Thyroid gland (tissue), 4 donors: ENCODE data around the gene IMPA2. TPM values are rescaled to one million over a fixed set of nuclear protein-coding genes. Genes with fewer than 3 reads are reported as not detected.

Source experiments
- DNase-seq, 2 donors: peaks; one replicate each; pipeline ENCODE4 v3.0.0-alpha.2; 2019
- H3K27ac ChIP-seq, 3 donors: fragments of 200-600 bp; sonication (generic); 1 replicate in 2 of 3; 2 replicates in 1 of 3; pipeline ENCODE4 v1.5.1; 2016 to 2019; ENCODE audit warnings: mild to moderate bottlenecking in 1 of 3, moderate library complexity in 1 of 3
- H3K27me3 ChIP-seq: fragments of 200-600 bp; sonication (generic); one replicate; pipeline ENCODE4 v1.5.1; 2019
- H3K36me3 ChIP-seq, 2 donors: fragments of 200-600 bp; sonication (generic); one replicate each; pipeline ENCODE4 v1.5.1; 2016 to 2019
- H3K4me1 ChIP-seq, 2 donors: fragments of 200-600 bp; sonication (generic); one replicate each; pipeline ENCODE4 v1.5.1; 2017 to 2019
- H3K4me3 ChIP-seq, 3 donors: fragments of 200-600 bp; sonication (generic); replicated peaks in 1 of 3; 1 replicate in 2 of 3; 2 replicates in 1 of 3; pipeline ENCODE4 v1.5.1; 2016; ENCODE audit warnings: mild to moderate bottlenecking in 1 of 3
- H3K9me3 ChIP-seq: fragments of 200-600 bp; sonication (generic); one replicate; pipeline ENCODE4 v1.5.1; 2017
- POLR2A ChIP-seq, 2 donors: fragments of 450-650 bp; IDR thresholded peaks; one replicate each; pipeline ENCODE4 v1.6.1; 2017; ENCODE audit warnings: antibody characterized with exemption in 2 of 2, mild to moderate bottlenecking in 2 of 2, moderate library complexity in 1 of 2
- WGBS, 2 donors: methylation state at CpG; one replicate each; pipeline ENCODE4 v1.1.5; 2017; 5-methylcytosine and 5-hydroxymethylcytosine counted together
- intact Hi-C: fragments of 100-400 bp; cut with DNase I; formaldehyde crosslinking; loops from one replicate; pipeline ENCODE4 v1.15.1; 2023
- total RNA-seq, 4 donors: library from RNA; depleted of rRNA; stranded (reverse); fragments of >200 nt; gene quantifications; one replicate each; pipeline ENCODE4 v1.2.3, GENCODE V29; 2016
- TF ChIP-seq, protein P1 (sequence below), 6 experiments: fragments of 200-600 bp in 3 of 6; fragments of 450-650 bp in 3 of 6; sonication (generic) in 3 of 6; IDR thresholded peaks; one replicate each; pipeline ENCODE4 v1.5.1; 2016 to 2019; ENCODE audit warnings: antibody characterized with exemption in 6 of 6, mild to moderate bottlenecking in 2 of 6, inconsistent platforms in 1 of 6, moderate library complexity in 1 of 6

IMPA2 gene
- total RNA-seq, 4 donors from 2014 or later = 42.5 to 75.8 (median 54.3) TPM

GRCh38 chr18:12049978-12050811, 68.9 kb downstream of the IMPA2 start:
- Histone ChIP-seq H3K4me1 (peaks cover 16 to 29% of the 10 kb centered on the region in 2 donors), H3K4me3 (no peak overlapping the region), H3K27me3 (no peaks in the 10 kb centered on the region), H3K36me3 (no peaks in the 10 kb centered on the region), H3K9me3 (no peaks in the 10 kb centered on the region), H3K27ac (peak overlapping the region; percentile 41 to 76 (median 47))
- TF ChIP-seq, protein P1, sequence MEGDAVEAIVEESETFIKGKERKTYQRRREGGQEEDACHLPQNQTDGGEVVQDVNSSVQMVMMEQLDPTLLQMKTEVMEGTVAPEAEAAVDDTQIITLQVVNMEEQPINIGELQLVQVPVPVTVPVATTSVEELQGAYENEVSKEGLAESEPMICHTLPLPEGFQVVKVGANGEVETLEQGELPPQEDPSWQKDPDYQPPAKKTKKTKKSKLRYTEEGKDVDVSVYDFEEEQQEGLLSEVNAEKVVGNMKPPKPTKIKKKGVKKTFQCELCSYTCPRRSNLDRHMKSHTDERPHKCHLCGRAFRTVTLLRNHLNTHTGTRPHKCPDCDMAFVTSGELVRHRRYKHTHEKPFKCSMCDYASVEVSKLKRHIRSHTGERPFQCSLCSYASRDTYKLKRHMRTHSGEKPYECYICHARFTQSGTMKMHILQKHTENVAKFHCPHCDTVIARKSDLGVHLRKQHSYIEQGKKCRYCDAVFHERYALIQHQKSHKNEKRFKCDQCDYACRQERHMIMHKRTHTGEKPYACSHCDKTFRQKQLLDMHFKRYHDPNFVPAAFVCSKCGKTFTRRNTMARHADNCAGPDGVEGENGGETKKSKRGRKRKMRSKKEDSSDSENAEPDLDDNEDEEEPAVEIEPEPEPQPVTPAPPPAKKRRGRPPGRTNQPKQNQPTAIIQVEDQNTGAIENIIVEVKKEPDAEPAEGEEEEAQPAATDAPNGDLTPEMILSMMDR (IDR thresholded peaks at IDR 0.05) = no peak
- TF ChIP-seq POLR2A (IDR thresholded peaks at IDR 0.05) = no peak
- WGBS, 2 donors = 42% methylated on average over 9 of the region's 9 CpGs
- peak; percentile 83 to 95 for DNase-seq
- intact Hi-C loops = no loop called here

DNA sequence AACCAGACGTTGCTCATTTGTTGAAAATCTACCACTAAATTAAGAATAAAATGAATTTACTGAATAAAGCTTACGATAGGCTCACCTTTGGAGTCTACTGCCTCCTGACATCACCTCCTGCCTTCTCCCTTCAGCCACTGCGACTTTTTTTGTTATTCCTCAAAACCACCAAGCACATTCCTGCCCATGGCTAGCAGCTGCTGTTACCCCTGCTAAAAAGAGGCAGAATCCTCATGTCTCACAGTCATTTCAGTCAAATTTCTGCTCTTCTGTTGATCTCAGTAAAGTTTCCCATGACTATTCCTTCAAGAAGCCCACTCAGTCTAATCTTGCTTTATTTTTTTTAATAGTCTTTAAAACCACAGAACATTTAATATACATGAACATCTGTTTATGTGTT, 71.6 kb downstream of the IMPA2 start:
- no peak for DNase-seq
- intact Hi-C loops = no loop called here
- Histone ChIP-seq H3K9me3 (no peaks in the 10 kb centered on the region), H3K4me1 (peaks cover 16 to 29% of the 10 kb centered on the region in 2 donors), H3K27me3 (no peaks in the 10 kb centered on the region), H3K4me3 (no peak overlapping the region), H3K27ac (no peak overlapping the region), H3K36me3 (no peaks in the 10 kb centered on the region)
- WGBS, 2 donors = 89 to 90% methylated on average over 3 of the region's 3 CpGs
- TF ChIP-seq, protein P1 (IDR thresholded peaks at IDR 0.05) = no peak
- no peak for TF ChIP-seq POLR2A (IDR thresholded peaks at IDR 0.05)

- Histone ChIP-seq H3K27ac (no peak overlapping the region), H3K27me3 (no peaks in the 10 kb centered on the region), H3K4me1 (peaks cover 16 to 29% of the 10 kb centered on the region in 2 donors), H3K36me3 (no peaks in the 10 kb centered on the region), H3K4me3 (no peak overlapping the region), H3K9me3 (no peaks in the 10 kb centered on the region)
- 68 to 81% methylated on average over 2 of the region's 2 CpGs for WGBS, 2 donors
- TF ChIP-seq, protein P1 (IDR thresholded peaks at IDR 0.05) = no peak
- no peak for TF ChIP-seq POLR2A (IDR thresholded peaks at IDR 0.05)
- intact Hi-C loops = no loop called here
- DNase-seq = no peak
Measured at GRCh38 chr18:12053289-12053688, 72.0 kb downstream of the IMPA2 start.

GRCh38 chr18:12056034-12056883, 75.0 kb downstream of the IMPA2 start:
- WGBS, 2 donors = 78 to 93% methylated on average over 13 to 14 of the region's 14 CpGs
- no peaks in the 10 kb centered on the region for H3K9me3 ChIP-seq
- H3K4me3 ChIP-seq = no peak overlapping the region
- TF ChIP-seq POLR2A (IDR thresholded peaks at IDR 0.05) = no peak
- TF ChIP-seq, protein P1 (IDR thresholded peaks at IDR 0.05) = no peak
- H3K4me1 ChIP-seq = peaks cover 0 to 3% of the 10 kb centered on the region in 2 donors
- no peaks in the 10 kb centered on the region for H3K27me3 ChIP-seq
- intact Hi-C loops = no loop called here
- no peak for DNase-seq
- H3K27ac ChIP-seq = no peak overlapping the region
- H3K36me3 ChIP-seq = no peaks in the 10 kb centered on the region
